A549 treated with RU486 at 1 μM for 4 hours (cell line): ENCODE data around the gene TCP11L1. TPM values are rescaled to one million over a fixed set of nuclear protein-coding genes. Genes with fewer than 3 reads are reported as not detected.

Source experiments
- total RNA-seq: library from RNA; stranded (reverse); fragments of 200-300 nt; extraction: Qiagen RNA extraction; gene quantifications from 5 replicates; pipeline ENCODE4 v1.2.3, GENCODE V29; 2022; ENCODE audit warnings: low read depth

Gene TCP11L1
- total RNA-seq = 16.9 to 22.3 TPM (median 18.5 TPM) in 5 replicates

GRCh38 chr11:33039274-33040032 is at the start of gene TCP11L1:
TCP11L1 (plus strand) TSS chr11:33039572; CDS start chr11:33043774, 4,202 bp downstream.

GRCh38 chr11:33015621-33016551 is 23.5 kb upstream of the TCP11L1 start, which contains the start of gene DEPDC7:
DEPDC7 (plus strand) TSS chr11:33015878; CDS start chr11:33015956, 78 bp downstream.

Other genes with a start within 250 kb of the TCP11L1 start
- gene CCDC73, start 244.9 kb upstream of the TCP11L1 start, total RNA-seq = not detected in 5 replicates
- 0.40 to 0.79 TPM (median 0.53 TPM) in 5 replicates for gene PRRG4, start 209.6 kb upstream of the TCP11L1 start, total RNA-seq
- gene QSER1, start 146.8 kb upstream of the TCP11L1 start, total RNA-seq = 10.3 to 20.5 TPM (median 18.3 TPM) in 5 replicates
- gene DEPDC7, start 23.7 kb upstream of the TCP11L1 start, total RNA-seq = 4.0 to 8.6 TPM (median 7.2 TPM) in 5 replicates
- 24.8 to 30.3 TPM (median 28.5 TPM) in 5 replicates for gene CSTF3, start 121.9 kb downstream of the TCP11L1 start, total RNA-seq
- 10.6 to 17.4 TPM (median 16.5 TPM) in 5 replicates for gene HIPK3, start 217.8 kb downstream of the TCP11L1 start, total RNA-seq